LNCAP (cell line): ENCODE results near the gene PRM1.

ENCODE experiments used
- CTCF ChIP-seq: fragments of 450-650 bp; IDR thresholded peaks from 2 replicates; pipeline ENCODE4 v1.5.1; 2017; ENCODE audit warnings: mild to moderate bottlenecking

Gene PRM1

GRCh38 chr16:11326737-11327276 is 45.7 kb upstream of the PRM1 start:
- no peak for TF ChIP-seq CTCF

GRCh38 chr16:11326084-11326736 is 45.1 kb upstream of the PRM1 start:
- TF ChIP-seq CTCF, result no peak

GRCh38 chr16:11325404-11326083 is 44.4 kb upstream of the PRM1 start:
- no peak for TF ChIP-seq CTCF

- no peak for TF ChIP-seq CTCF
Measured at GRCh38 chr16:11323551-11324336, 42.6 kb upstream of the PRM1 start.

- no peak for TF ChIP-seq CTCF
Measured at GRCh38 chr16:11322823-11323222, 41.7 kb upstream of the PRM1 start.

GRCh38 chr16:11321662-11322061 is 40.5 kb upstream of the PRM1 start:
- TF ChIP-seq CTCF, result no peak

GRCh38 chr16:11320170-11320569 is 39.0 kb upstream of the PRM1 start:
- no peak for TF ChIP-seq CTCF
